Transverse colon (tissue), 4 donors: ENCODE measurements around the gene RALGPS1.

Experiments used
- POLR2A ChIP-seq: fragments of 450-650 bp; IDR thresholded peaks from one replicate; pipeline ENCODE4 v1.6.1; 2016; ENCODE audit warnings: antibody characterized with exemption, mild to moderate bottlenecking, moderate library complexity
- POLR2AphosphoS5 ChIP-seq, 3 donors: sonication (generic); formaldehyde crosslinking; IDR thresholded peaks; one replicate each; pipeline ENCODE4 v1.6.1; 2016; ENCODE audit warnings: antibody characterized with exemption in 3 of 3
- TF ChIP-seq, protein P1 (sequence below), 5 experiments: fragments of 200-600 bp in 3 of 5; fragments of 450-650 bp in 2 of 5; sonication (generic) in 3 of 5; IDR thresholded peaks; 1 replicate in 2 of 5; 2 replicates in 3 of 5; pipeline ENCODE4 v1.5.1; 2016 to 2017; ENCODE audit warnings: antibody characterized with exemption in 5 of 5, inconsistent platforms in 3 of 5, mild to moderate bottlenecking in 2 of 5, moderate library complexity in 1 of 5

DNA sequence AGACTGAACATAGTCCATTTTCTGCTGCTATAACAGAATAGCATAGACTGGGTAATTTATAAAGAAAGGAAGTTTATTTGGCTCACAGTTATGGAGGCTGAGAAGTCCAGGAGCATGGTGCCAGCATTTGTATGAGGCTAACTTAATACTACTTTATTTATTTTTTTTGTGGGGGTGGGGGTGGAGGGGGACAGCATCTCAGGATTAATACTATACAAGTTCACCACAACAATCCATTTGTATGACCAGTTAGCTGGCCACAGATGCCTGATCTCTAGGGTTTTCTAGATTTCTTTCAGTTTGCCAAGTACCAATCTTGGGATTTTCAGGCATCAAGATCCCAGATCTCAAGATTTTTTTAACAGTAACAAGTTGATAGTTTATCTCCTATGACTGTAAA lies 187.6 kb downstream of the RALGPS1 start:
- TF ChIP-seq POLR2AphosphoS5 (IDR thresholded peaks at IDR 0.05), result no peak
- TF ChIP-seq, protein P1, sequence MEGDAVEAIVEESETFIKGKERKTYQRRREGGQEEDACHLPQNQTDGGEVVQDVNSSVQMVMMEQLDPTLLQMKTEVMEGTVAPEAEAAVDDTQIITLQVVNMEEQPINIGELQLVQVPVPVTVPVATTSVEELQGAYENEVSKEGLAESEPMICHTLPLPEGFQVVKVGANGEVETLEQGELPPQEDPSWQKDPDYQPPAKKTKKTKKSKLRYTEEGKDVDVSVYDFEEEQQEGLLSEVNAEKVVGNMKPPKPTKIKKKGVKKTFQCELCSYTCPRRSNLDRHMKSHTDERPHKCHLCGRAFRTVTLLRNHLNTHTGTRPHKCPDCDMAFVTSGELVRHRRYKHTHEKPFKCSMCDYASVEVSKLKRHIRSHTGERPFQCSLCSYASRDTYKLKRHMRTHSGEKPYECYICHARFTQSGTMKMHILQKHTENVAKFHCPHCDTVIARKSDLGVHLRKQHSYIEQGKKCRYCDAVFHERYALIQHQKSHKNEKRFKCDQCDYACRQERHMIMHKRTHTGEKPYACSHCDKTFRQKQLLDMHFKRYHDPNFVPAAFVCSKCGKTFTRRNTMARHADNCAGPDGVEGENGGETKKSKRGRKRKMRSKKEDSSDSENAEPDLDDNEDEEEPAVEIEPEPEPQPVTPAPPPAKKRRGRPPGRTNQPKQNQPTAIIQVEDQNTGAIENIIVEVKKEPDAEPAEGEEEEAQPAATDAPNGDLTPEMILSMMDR (IDR thresholded peaks at IDR 0.05), result no peak
- no peak for TF ChIP-seq POLR2A
